HG02610 (cell line): Measurements from ENCODE around the gene SRC.

ENCODE experiments used
- ATAC-seq: cut with Tn5 transposase; IDR thresholded peaks from one replicate; pipeline ENCODE4 v1.9.1; 2021; ENCODE audit warnings: mild to moderate bottlenecking, moderate library complexity; ENCODE audit not compliant: unreplicated experiment

Gene SRC

DNA sequence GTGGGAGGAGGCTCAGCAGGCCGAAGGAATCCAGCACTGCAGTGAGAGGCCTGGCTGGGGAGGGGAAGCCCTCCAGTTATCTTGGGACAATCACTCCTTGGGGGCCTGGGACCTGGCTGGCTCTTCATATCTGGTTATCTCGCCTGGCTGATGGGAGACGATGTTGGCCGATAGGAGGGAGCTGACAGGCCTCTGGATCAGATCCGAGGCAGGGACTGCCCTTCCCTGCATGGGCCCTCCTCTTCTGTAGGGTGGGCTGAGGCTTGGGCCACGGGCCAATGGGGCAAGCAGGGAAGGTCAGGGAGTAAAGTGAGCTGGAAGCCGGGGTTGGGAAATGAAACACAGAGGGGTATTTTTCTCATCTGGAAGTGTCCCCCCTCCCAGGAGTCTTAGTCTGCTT lies 31.3 kb upstream of the SRC start:
- ATAC-seq = no peak

GRCh38 chr20:37315021-37315451 lies 30.9 kb upstream of the SRC start:
- no peak for ATAC-seq

GRCh38 chr20:37315452-37316110 lies 30.4 kb upstream of the SRC start:
- ATAC-seq = peak; percentile 42

- ATAC-seq = peak; percentile 79
Observed at GRCh38 chr20:37316116-37316774, 29.7 kb upstream of the SRC start.

GRCh38 chr20:37316775-37317170 lies 29.2 kb upstream of the SRC start:
- no peak for ATAC-seq

GRCh38 chr20:37317316-37317715 lies 28.6 kb upstream of the SRC start:
- no peak for ATAC-seq

- ATAC-seq = no peak
Observed at GRCh38 chr20:37317994-37318640, 27.8 kb upstream of the SRC start.

DNA sequence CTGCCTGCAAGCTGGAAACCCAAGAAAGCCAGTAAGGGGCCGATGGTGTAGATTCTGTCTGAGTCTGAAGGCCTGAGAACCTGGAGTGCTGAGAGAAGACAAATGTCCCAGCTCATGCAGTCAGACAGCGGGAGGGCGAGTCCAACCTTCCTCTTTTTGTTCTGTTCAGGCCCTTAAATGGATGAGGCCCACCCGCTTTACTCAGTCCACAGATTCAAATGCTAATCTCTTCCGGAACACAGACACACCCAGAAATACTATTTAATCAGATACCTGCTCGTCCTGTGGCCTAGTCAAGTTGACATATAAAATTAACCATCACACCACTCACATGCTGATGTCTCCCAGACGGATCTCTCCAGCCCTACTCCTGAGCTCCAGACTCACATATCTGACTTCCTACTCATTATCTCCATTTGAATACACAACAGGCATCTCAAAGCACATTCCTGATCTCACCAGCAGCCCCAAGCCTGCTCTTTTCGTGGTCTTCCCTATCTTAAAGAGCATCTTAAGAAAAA lies 26.7 kb upstream of the SRC start:
- ATAC-seq = no peak

- ATAC-seq = no peak
Observed at GRCh38 chr20:37323985-37324384, 22.0 kb upstream of the SRC start.

DNA sequence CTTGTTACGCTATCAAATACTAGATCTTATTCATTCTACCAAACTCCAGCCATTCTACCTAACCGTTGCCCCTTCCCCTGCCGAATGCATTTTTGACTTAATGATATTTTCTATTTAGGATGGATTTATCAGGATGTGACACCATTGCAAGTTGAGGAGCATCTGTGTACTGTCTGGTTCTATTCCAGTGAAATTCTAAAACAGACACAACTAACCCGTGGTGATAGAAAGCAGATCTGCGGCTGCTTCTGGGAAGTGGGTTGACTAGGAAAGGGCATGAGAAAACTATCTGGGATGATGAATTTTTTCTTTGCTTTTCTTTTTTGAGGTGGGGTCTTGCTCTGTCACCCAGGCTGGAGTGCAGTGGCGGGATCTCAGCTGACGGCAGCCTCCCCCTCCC lies 20.7 kb upstream of the SRC start:
- no peak for ATAC-seq

GRCh38 chr20:37326666-37327065 lies 19.3 kb upstream of the SRC start:
- no peak for ATAC-seq

DNA sequence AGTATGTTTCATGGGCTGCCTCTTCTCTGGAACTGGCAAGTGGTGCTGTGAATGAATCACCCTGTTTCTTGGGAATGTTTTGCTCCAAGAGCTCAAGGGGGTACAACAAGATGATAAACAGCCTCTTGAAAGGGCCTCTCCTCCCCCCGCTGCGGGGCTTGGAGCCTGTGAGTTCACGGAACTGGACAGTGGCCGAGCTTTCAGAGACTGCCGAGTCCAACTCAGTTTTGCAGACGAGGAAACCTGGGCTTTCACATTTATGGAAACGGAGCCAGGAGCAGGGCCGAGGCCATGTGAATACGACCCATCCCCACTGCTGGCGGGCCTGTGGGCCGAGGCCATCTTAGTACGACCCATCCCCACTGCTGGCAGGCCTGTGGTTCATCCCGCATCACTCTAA lies 18.2 kb upstream of the SRC start:
- ATAC-seq = no peak

- ATAC-seq = no peak
Observed at GRCh38 chr20:37328149-37328945, 17.6 kb upstream of the SRC start.

GRCh38 chr20:37329481-37330165 lies 16.3 kb upstream of the SRC start:
- ATAC-seq = no peak

- no peak for ATAC-seq
Observed at GRCh38 chr20:37330316-37330715, 15.6 kb upstream of the SRC start.

DNA sequence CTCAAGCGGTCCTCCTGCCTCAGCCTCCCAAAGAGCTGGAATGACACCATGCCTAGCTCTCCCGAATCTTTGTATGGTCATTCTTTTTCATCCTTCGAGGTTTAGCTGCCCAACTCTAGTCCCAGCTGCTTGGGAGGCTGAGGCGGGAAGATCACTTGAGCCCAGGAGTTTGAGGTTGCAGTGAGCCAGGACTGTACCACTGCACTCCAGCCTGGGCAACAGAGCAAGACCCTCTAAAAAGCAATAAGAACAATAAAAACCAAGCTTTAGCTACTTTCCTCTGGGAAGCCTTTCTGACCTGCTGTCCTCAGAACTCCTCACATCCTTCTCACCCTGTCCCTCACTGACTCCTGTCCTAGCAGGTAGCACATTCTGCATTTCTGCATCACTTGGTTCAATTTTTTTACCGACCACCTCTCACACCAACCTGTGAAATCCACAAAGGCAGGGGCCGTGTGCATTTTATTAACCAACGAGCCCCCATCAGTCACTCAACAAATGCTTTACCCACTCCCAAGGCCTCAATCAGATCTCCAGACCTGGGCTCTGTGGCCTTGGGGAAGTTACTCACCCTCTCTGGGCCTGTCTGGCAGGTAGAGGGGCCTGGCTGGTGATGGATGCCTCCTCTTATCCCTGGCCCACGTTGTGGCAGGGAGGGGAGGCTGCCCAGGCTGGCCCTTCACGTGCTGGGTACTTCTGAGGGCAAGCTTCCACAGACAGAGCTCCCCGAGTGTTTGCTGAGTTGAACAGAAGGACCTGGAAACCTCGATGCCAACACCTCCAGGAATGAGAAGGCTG lies 14.7 kb upstream of the SRC start:
- no peak for ATAC-seq

DNA sequence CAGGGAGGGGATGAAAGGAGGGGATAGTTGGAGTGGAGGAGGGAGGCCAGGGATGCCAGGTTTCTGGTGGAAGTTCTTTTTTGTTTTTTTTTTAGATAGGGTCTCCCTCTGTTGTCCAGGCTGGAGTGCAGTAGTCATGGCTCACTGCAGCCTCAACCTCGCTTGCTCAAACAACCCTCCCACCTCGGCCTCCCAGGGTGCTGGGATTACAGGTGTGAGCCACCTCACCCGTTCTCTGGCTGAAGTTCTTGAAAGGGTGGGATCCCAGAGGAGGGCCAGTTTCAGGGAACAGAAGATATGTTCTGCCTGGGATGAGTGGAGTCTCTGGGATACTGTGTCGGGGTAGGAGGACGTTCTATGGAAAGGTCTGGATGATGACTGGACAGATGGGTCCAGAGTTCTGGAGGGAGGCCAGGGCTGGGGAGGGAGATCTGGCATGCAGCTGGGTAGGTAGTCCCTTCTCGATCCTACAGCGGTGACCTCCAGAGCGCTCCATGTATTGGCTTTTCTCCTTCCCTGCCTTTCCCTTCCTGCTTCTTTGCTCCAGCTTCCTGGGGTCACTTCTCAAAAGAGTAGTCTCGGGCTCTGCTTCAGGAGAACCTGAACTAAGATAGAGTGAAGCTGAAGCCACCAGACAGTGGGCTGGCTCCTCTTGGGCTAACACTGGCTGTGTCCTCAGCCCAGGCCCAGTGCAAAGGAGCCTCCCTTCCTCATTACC lies 12.7 kb upstream of the SRC start:
- no peak for ATAC-seq

- ATAC-seq = no peak
Observed at GRCh38 chr20:37333848-37334318, 12.1 kb upstream of the SRC start.

DNA sequence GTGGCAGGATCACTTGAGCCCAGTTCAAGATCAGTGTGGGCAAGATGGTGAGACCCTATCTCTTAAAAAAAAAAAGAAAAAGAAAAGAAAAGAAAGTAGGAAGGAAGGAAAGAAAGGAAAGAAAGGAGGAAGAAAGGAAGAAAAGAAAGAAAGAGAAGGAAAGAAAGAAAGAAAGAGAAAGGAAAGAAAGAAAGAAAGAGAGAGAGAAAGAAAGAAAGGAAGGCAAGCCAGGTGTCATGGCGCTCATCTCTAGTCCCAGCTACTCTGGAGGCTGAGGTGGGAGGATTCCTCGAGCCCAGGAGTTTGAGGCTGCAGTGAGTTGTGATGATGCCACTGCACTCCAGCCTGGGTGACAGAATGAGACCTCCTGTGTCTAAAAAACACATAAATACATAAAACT lies 11.5 kb upstream of the SRC start:
- ATAC-seq = no peak
